HepG2 (cell line): ENCODE data around the gene SEMA6B. TPM values are rescaled to one million over a fixed set of nuclear protein-coding genes. Genes with fewer than 3 reads are reported as not detected.

Source experiments
- CTCF ChIP-seq: sonication (generic); formaldehyde crosslinking; IDR thresholded peaks from 2 replicates; pipeline ENCODE4 v1.5.0; 2020; ENCODE audit warnings: mild to moderate bottlenecking, missing genetic modification reagents, moderate library complexity
- ETS1 ChIP-seq: sonication (generic); formaldehyde crosslinking; IDR thresholded peaks from 2 replicates; pipeline ENCODE4 v1.4.0; 2020; ENCODE audit warnings: missing genetic modification reagents
- FOXO4 ChIP-seq: sonication (generic); formaldehyde crosslinking; conservative IDR thresholded peaks from 2 replicates; pipeline ENCODE4 v1.8.1; 2023; ENCODE audit warnings: missing genetic modification reagents
- KDM1A ChIP-seq: IDR thresholded peaks from 2 replicates; pipeline ENCODE4 v1.6.1; 2016; ENCODE audit warnings: missing compliant biosample characterization
- NFRKB ChIP-seq: fragments of 450-650 bp; IDR thresholded peaks from 2 replicates; pipeline ENCODE4 v1.6.1; 2017
- PBX2 ChIP-seq: IDR thresholded peaks from 2 replicates; pipeline ENCODE4 v1.6.1; 2016; ENCODE audit warnings: control low read depth
- PLSCR1 ChIP-seq: sonication (generic); formaldehyde crosslinking; IDR thresholded peaks from 2 replicates; pipeline ENCODE4 v1.5.0; 2020; ENCODE audit warnings: missing genetic modification reagents, mild to moderate bottlenecking, borderline replicate concordance
- POLR2AphosphoS5 ChIP-seq: IDR thresholded peaks from 2 replicates; pipeline ENCODE4 v1.6.1; 2012; ENCODE audit warnings: low read depth, low read length
- POLR2G ChIP-seq: fragments of 200-400 bp; formaldehyde crosslinking; IDR thresholded peaks from 2 replicates; pipeline ENCODE4 v1.6.1; 2018; ENCODE audit warnings: mild to moderate bottlenecking, low read depth, low read length, moderate library complexity
- RBM22 ChIP-seq: fragments of 200-400 bp; formaldehyde crosslinking; optimal IDR thresholded peaks from 2 replicates; pipeline ENCODE3; 2017; ENCODE audit warnings: mild to moderate bottlenecking, low read length, moderate library complexity
- TAF15 ChIP-seq: fragments of 200-400 bp; formaldehyde crosslinking; IDR thresholded peaks from one replicate; pipeline ENCODE4 v1.6.1; 2018; ENCODE audit warnings: mild to moderate bottlenecking, low read depth, low read length; ENCODE audit not compliant: poor library complexity, severe bottlenecking
- TFAP4 ChIP-seq: sonication (generic); IDR thresholded peaks from 2 replicates; pipeline ENCODE4 v1.6.1; 2016; ENCODE audit warnings: low read depth, borderline replicate concordance
- ZBTB1 ChIP-seq: sonication (generic); formaldehyde crosslinking; IDR thresholded peaks from 2 replicates; pipeline ENCODE4 v1.4.0; 2020; ENCODE audit warnings: missing genetic modification reagents, borderline replicate concordance
- ZMYM2 ChIP-seq: sonication (generic); formaldehyde crosslinking; IDR thresholded peaks from 2 replicates; pipeline ENCODE4 v1.8.0; 2022; ENCODE audit warnings: mild to moderate bottlenecking, missing genetic modification reagents
- ZNF18 ChIP-seq: sonication (generic); formaldehyde crosslinking; IDR thresholded peaks from 2 replicates; pipeline ENCODE4 v1.8.0; 2022; ENCODE audit warnings: mild to moderate bottlenecking, missing genetic modification reagents; ENCODE audit not compliant: insufficient replicate concordance
- ZNF256 ChIP-seq: sonication (generic); formaldehyde crosslinking; conservative IDR thresholded peaks from 2 replicates; pipeline ENCODE4 v1.4.0; 2020; ENCODE audit warnings: missing genetic modification reagents
- ZNF30 ChIP-seq: sonication (generic); formaldehyde crosslinking; IDR thresholded peaks from 2 replicates; pipeline ENCODE4 v1.5.0; 2020; ENCODE audit warnings: mild to moderate bottlenecking, missing genetic modification reagents
- ZNF569 ChIP-seq: sonication (generic); formaldehyde crosslinking; IDR thresholded peaks from 2 replicates; pipeline ENCODE4 v1.5.0; 2020; ENCODE audit warnings: mild to moderate bottlenecking, missing genetic modification reagents, moderate library complexity, borderline replicate concordance
- ZSCAN22 ChIP-seq: sonication (generic); formaldehyde crosslinking; IDR thresholded peaks from 2 replicates; pipeline ENCODE4 v1.4.0; 2020; ENCODE audit warnings: mild to moderate bottlenecking, missing genetic modification reagents
- polyA plus RNA-seq, 8 experiments: library from polyadenylated mRNA; depleted of rRNA in 3 of 8; stranded (reverse) in 7 of 8; unstranded in 1 of 8; fragments of >200 nt; fragmentation: Illumina TruSeq in 4 of 8; extraction: Trizol in 4 of 8; gene quantifications; 2 replicates each; pipeline versions ENCODE4 v1.2.1 to v1.2.3, GENCODE V29; 2011 to 2016; ENCODE audit warnings: low read depth in 4 of 8, missing spikeins in 1 of 8, mixed read lengths in 1 of 8; ENCODE audit not compliant: insufficient read depth in 1 of 8
- total RNA-seq, 5 experiments: library from RNA; depleted of rRNA; stranded (reverse); fragments of >200 nt; fragmentation: Illumina TruSeq; extraction: Trizol; gene quantifications; 2 replicates each; pipeline ENCODE4 v1.2.3, GENCODE V29; 2016; ENCODE audit warnings: low read depth in 1 of 5

SEMA6B gene
- total and polyA plus RNA-seq, 2 of the 13 experiments (the other 11 are each of a cell fraction or from before 2014, with no cell fraction given), result 45.5 to 67.1 TPM

GRCh38 chr19:4583961-4584669, 24.6 kb upstream of the SEMA6B start (continued):
- no peak for TF ChIP-seq TAF15
- TF ChIP-seq FOXO4 (CRISPR knock-in tag), result no peak
- 0 out of 2 replicates have a peak, but pooled peaks have one; percentile 39 for TF ChIP-seq ZNF569 (CRISPR knock-in tag)
- no peak for TF ChIP-seq RBM22
- TF ChIP-seq KDM1A (CRISPR knock-in tag), result peak; percentile 79
- peak; percentile 49; the same call in 1 of the 2 replicates for TF ChIP-seq CTCF
- no peak for TF ChIP-seq PBX2
- TF ChIP-seq TFAP4, result peak; percentile 86; the same call in 1 of the 2 replicates
- TF ChIP-seq ZNF256 (CRISPR knock-in tag), result no peak; the same call in 1 of the 2 replicates
- TF ChIP-seq ZBTB1 (CRISPR knock-in tag), result no peak
- TF ChIP-seq POLR2AphosphoS5, result 0 out of 2 replicates have a peak, but pooled peaks have one; percentile 10
- TF ChIP-seq NFRKB, result no peak
- no peak for TF ChIP-seq PLSCR1 (CRISPR knock-in tag)
- no peak for TF ChIP-seq ZSCAN22 (CRISPR knock-in tag)
- TF ChIP-seq ZNF30 (CRISPR knock-in tag), result no peak
- peak; percentile 42 for TF ChIP-seq ZNF18 (CRISPR knock-in tag)
- TF ChIP-seq ETS1 (CRISPR knock-in tag), result 0 out of 2 replicates have a peak, but pooled peaks have one; percentile 51
- peak; percentile 61 for TF ChIP-seq POLR2G
- no peak for TF ChIP-seq ZMYM2 (CRISPR knock-in tag)
